Activated CD4-positive, CD25-positive, alpha-beta regulatory T cell (primary cell): ENCODE data around the gene VRK3.

Source experiments
- DNase-seq, 4 experiments: peaks; one replicate each; lab custom pipeline; 2025; lab: John Stamatoyannopoulos, UW

The VRK3 gene

GRCh38 chr19:49930483-49931011, 94.6 kb downstream of the VRK3 start:
- peak in 1 of 4 experiments; percentile 11 for DNase-seq

- DNase-seq, result peak; percentile 84 to 92 (median 88)
These were observed 95.3 kb downstream of the VRK3 start for GRCh38 chr19:49929611-49930482.

- peak; percentile 85 to 92 (median 88) for DNase-seq
These were observed 96.0 kb downstream of the VRK3 start, which contains the start of the genes ATF5 and NUP62 for GRCh38 chr19:49929121-49929610. ATF5 (plus strand) TSS chr19:49929205; CDS start chr19:49930851, 1,646 bp downstream. NUP62 (minus strand) TSS chr19:49929504; CDS start chr19:49909807, 19,697 bp downstream.

- no peak for DNase-seq
These were observed 97.5 kb downstream of the VRK3 start for GRCh38 chr19:49927526-49928264.

GRCh38 chr19:49926515-49926914, 98.7 kb downstream of the VRK3 start:
- no peak for DNase-seq
